ENCODE results near the gene COPS9.

COPS9 gene

GRCh38 chr2:240127191-240127750 is 8.8 kb downstream of the COPS9 start:
- no peak overlapping the region for H3K4me3 Mint-ChIP-seq
- H3K27ac Mint-ChIP-seq: no peak overlapping the region
- TF ChIP-seq CTCF (IDR thresholded peaks at IDR 0.05; ENCODE audit: unreplicated experiment in 3 of 3): no peak
- no peaks in the 10 kb centered on the region for H3K9me3 Mint-ChIP-seq
- H3K4me1 Mint-ChIP-seq: peaks cover 4% of the 10 kb centered on the region
- H3K36me3 Mint-ChIP-seq (ENCODE audit: low read depth): peaks cover 52% of the 10 kb centered on the region
- H3K27me3 Mint-ChIP-seq (ENCODE audit: low read depth): no peaks in the 10 kb centered on the region

GRCh38 chr2:240126731-240127130 is 9.4 kb downstream of the COPS9 start:
- Mint-ChIP-seq H3K27me3 (ENCODE audit: low read depth) (peaks cover 3% of the 10 kb centered on the region), H3K27ac (no peak overlapping the region), H3K4me3 (no peak overlapping the region), H3K36me3 (ENCODE audit: low read depth) (peaks cover 48% of the 10 kb centered on the region), H3K4me1 (peaks cover 4% of the 10 kb centered on the region), H3K9me3 (no peaks in the 10 kb centered on the region)
- TF ChIP-seq CTCF (IDR thresholded peaks at IDR 0.05; ENCODE audit: unreplicated experiment in 3 of 3): no peak

GRCh38 chr2:240125742-240126141 is 10.4 kb downstream of the COPS9 start:
- no peak overlapping the region for H3K4me3 Mint-ChIP-seq
- TF ChIP-seq CTCF (IDR thresholded peaks at IDR 0.05; ENCODE audit: unreplicated experiment in 3 of 3): no peak
- H3K27ac Mint-ChIP-seq: no peak overlapping the region

GRCh38 chr2:240124651-240125030 is 11.5 kb downstream of the COPS9 start:
- no peak overlapping the region for H3K27ac Mint-ChIP-seq
- no peak for TF ChIP-seq CTCF (IDR thresholded peaks at IDR 0.05; ENCODE audit: unreplicated experiment in 3 of 3)
- H3K9me3 Mint-ChIP-seq: peaks cover under 1% of the 10 kb centered on the region
- peaks cover 4% of the 10 kb centered on the region for H3K4me1 Mint-ChIP-seq
- H3K36me3 Mint-ChIP-seq (ENCODE audit: low read depth): peaks cover 28% of the 10 kb centered on the region
- H3K27me3 Mint-ChIP-seq (ENCODE audit: low read depth): peaks cover 5% of the 10 kb centered on the region
- no peak overlapping the region for H3K4me3 Mint-ChIP-seq

More at GRCh38 chr2:240125742-240126141, 10.4 kb downstream of the COPS9 start:
- Mint-ChIP-seq H3K36me3 (ENCODE audit: low read depth) (peaks cover 38% of the 10 kb centered on the region), H3K4me1 (peaks cover 4% of the 10 kb centered on the region), H3K27me3 (ENCODE audit: low read depth) (peaks cover 5% of the 10 kb centered on the region), H3K9me3 (no peaks in the 10 kb centered on the region)

GRCh38 chr2:240123821-240124650 is 12.1 kb downstream of the COPS9 start:
- no peak for TF ChIP-seq CTCF (IDR thresholded peaks at IDR 0.05; ENCODE audit: unreplicated experiment in 3 of 3)
- Mint-ChIP-seq H3K9me3 (peaks cover 4% of the 10 kb centered on the region), H3K27ac (no peak overlapping the region), H3K36me3 (ENCODE audit: low read depth) (peaks cover 28% of the 10 kb centered on the region), H3K4me1 (peaks cover 4% of the 10 kb centered on the region), H3K27me3 (ENCODE audit: low read depth) (peaks cover 5% of the 10 kb centered on the region), H3K4me3 (no peak overlapping the region)

All from nephron (organoid).